K562 (cell line): ENCODE measurements around the gene RSRC1. TPM values are rescaled to one million over a fixed set of nuclear protein-coding genes. Genes with fewer than 3 reads are reported as not detected.

Experiments used
- ATAC-seq: fragments of 200-7000 bp; cut with Tn5 transposase; 3 replicates; pipeline ENCODE4 v1.9.1; 2020; ENCODE audit warnings: moderate library complexity
- BruUV-seq: library from RNA; stranded (reverse); fragments of 400-500 nt; replicated peaks from 2 replicates; lab custom pipeline; 2021; lab: Mats Ljungman, UMichigan
- CTCF ChIA-PET: fragments of 300-600 bp; formaldehyde crosslinking; extraction: SDS; loops from one replicate; lab custom pipeline; 2021; ENCODE audit warnings: low intra/inter-chr PET ratio; lab: Yijun Ruan, JAX
- POLR2A ChIA-PET: fragments of 300-600, 350-650 bp; sonication (Branson Sonifier 250); formaldehyde crosslinking; extraction: SDS; loops from one replicate; lab custom pipeline; 2021; ENCODE audit warnings: antibody characterized with exemption, inconsistent platforms; lab: Yijun Ruan, JAX
- DNase-seq, 4 experiments: peaks; one replicate each; pipeline versions ENCODE4 v3.0.0 to v3.0.0-alpha.2; 2011 to 2018; ENCODE audit warnings: low spot score in 3 of 4, mixed read lengths in 3 of 4; ENCODE audit errors: extremely low read depth in 1 of 4
- FAIRE-seq: peaks from 2 replicates; lab custom pipeline; 2011; peaks lifted over from hg19 to GRCh38; lab: Jason Lieb, UNC
- H2AFZ ChIP-seq: 2 replicates; pipeline ENCODE4 v1.6.0; 2011; ENCODE audit warnings: low read depth, low read length, control low read depth, inconsistent platforms
- H3K27ac ChIP-seq: fragments of 200-600 bp; 3 replicates; pipeline ENCODE4 v1.8.0; 2011; ENCODE audit warnings: low read depth, mild to moderate bottlenecking, control low read depth, inconsistent platforms, low read length, moderate library complexity, mixed read lengths; ENCODE audit errors: extremely low read depth
- H3K27me3 ChIP-seq, 2 experiments: fragments of 300-600 bp in 1 of 2; 2 replicates in 1 of 2; 3 replicates in 1 of 2; pipeline versions ENCODE4 v1.6.0 to v1.8.0; 2011; ENCODE audit warnings: inconsistent platforms in 2 of 2, low read length in 2 of 2, mild to moderate bottlenecking in 1 of 2, mixed read lengths in 1 of 2, moderate library complexity in 1 of 2; ENCODE audit not compliant: control insufficient read depth in 2 of 2, insufficient read depth in 2 of 2
- H3K36me3 ChIP-seq: fragments of 300-600 bp; 3 replicates; pipeline ENCODE4 v1.8.0; 2011; ENCODE audit warnings: mild to moderate bottlenecking, low read length, inconsistent platforms; ENCODE audit not compliant: control insufficient read depth, insufficient read depth
- H3K4me1 ChIP-seq, 2 experiments: fragments of 200-600 bp in 1 of 2; replicated peaks in 1 of 2; 2 replicates in 1 of 2; 3 replicates in 1 of 2; pipeline versions ENCODE4 v1.5.1 to v1.8.0; 2011; ENCODE audit warnings: inconsistent platforms in 2 of 2, low read length in 2 of 2, mild to moderate bottlenecking in 1 of 2, mixed read lengths in 1 of 2, moderate library complexity in 1 of 2; ENCODE audit not compliant: control insufficient read depth in 2 of 2, insufficient read depth in 2 of 2
- H3K4me2 ChIP-seq: 2 replicates; pipeline ENCODE4 v1.6.1; 2011; ENCODE audit warnings: low read length, control low read depth, inconsistent platforms, mixed read lengths; ENCODE audit not compliant: insufficient read depth
- H3K4me3 ChIP-seq: fragments of 200-600 bp; sonication (generic), shearing (Covaris generic); 2 replicates; pipeline ENCODE4 v1.5.1; 2016; ENCODE audit warnings: control low read depth, inconsistent platforms
- H3K79me2 ChIP-seq: fragments of 200-600 bp; 3 replicates; pipeline ENCODE4 v1.8.0; 2011; ENCODE audit warnings: low read length, inconsistent platforms; ENCODE audit not compliant: control insufficient read depth, insufficient read depth
- H3K9ac ChIP-seq, 2 experiments: 2 replicates each; pipeline versions ENCODE4 v1.6.0 to v1.6.1; 2011; ENCODE audit warnings: low read depth in 2 of 2, low read length in 2 of 2, control low read depth in 1 of 2, inconsistent platforms in 1 of 2, mild to moderate bottlenecking in 1 of 2, mixed read lengths in 1 of 2; ENCODE audit not compliant: insufficient read depth in 1 of 2
- H3K9me1 ChIP-seq: one replicate; pipeline ENCODE4 v1.6.0; 2011; ENCODE audit warnings: inconsistent platforms, mild to moderate bottlenecking, low read length, moderate library complexity; ENCODE audit not compliant: control insufficient read depth, insufficient read depth
- H3K9me3 ChIP-seq: replicated peaks from 2 replicates; pipeline ENCODE4 v1.5.1; 2011; ENCODE audit warnings: low read depth, low read length, inconsistent platforms; ENCODE audit not compliant: control insufficient read depth, insufficient read depth
- H4K20me1 ChIP-seq: replicated peaks from 2 replicates; pipeline ENCODE4 v1.6.1; 2011; ENCODE audit warnings: low read length, inconsistent platforms, mixed read lengths; ENCODE audit not compliant: control insufficient read depth, insufficient read depth
- BRD4 ChIP-seq: fragments of 200-600 bp; sonication (generic); IDR thresholded peaks from 2 replicates; pipeline ENCODE4 v1.6.1; 2017; ENCODE audit warnings: inconsistent platforms
- ETV1 ChIP-seq: fragments of 450-650 bp; conservative IDR thresholded peaks from 2 replicates; pipeline ENCODE4 v1.6.1; 2016; ENCODE audit warnings: missing genetic modification characterization, control low read depth, low read depth, missing compliant biosample characterization
- HDAC3 ChIP-seq: fragments of 450-650 bp; IDR thresholded peaks from 2 replicates; pipeline ENCODE4 v1.6.1; 2018; ENCODE audit warnings: borderline replicate concordance, mild to moderate bottlenecking, moderate library complexity; ENCODE audit not compliant: partially characterized antibody
- KDM4B ChIP-seq, 2 experiments: fragments of 450-650 bp in 1 of 2; sonication (generic) in 1 of 2; IDR thresholded peaks; 2 replicates each; pipeline ENCODE4 v1.6.1; 2016 to 2017; ENCODE audit warnings: borderline replicate concordance in 2 of 2, antibody characterized with exemption in 1 of 2, low read depth in 1 of 2, mild to moderate bottlenecking in 1 of 2
- MTA2 ChIP-seq: fragments of 450-650 bp; IDR thresholded peaks from 2 replicates; pipeline ENCODE4 v1.6.1; 2016; ENCODE audit warnings: low read depth
- NFE2 ChIP-seq: IDR thresholded peaks from 2 replicates; pipeline ENCODE4 v1.6.1; 2014; ENCODE audit warnings: antibody characterized with exemption, low read depth
- NFIC ChIP-seq: fragments of 450-650 bp; IDR thresholded peaks from 2 replicates; pipeline ENCODE4 v1.6.1; 2017; ENCODE audit warnings: mild to moderate bottlenecking, inconsistent platforms
- PHB2 ChIP-seq: fragments of 450-650 bp; IDR thresholded peaks from 2 replicates; pipeline ENCODE4 v1.6.1; 2017; ENCODE audit warnings: low read depth
- POLR2A ChIP-seq: fragments of 450-650 bp; conservative IDR thresholded peaks from 2 replicates; pipeline ENCODE4 v1.6.1; 2016
- POLR2B ChIP-seq: fragments of 450-650 bp; IDR thresholded peaks from 2 replicates; pipeline ENCODE4 v1.6.1; 2018; ENCODE audit warnings: low read depth; ENCODE audit not compliant: partially characterized antibody
- SMARCA4 ChIP-seq: fragments of 450-650 bp; IDR thresholded peaks from 2 replicates; pipeline ENCODE4 v1.6.1; 2016
- SMARCE1 ChIP-seq: fragments of 450-650 bp; IDR thresholded peaks from 2 replicates; pipeline ENCODE4 v1.7.1; 2016; ENCODE audit warnings: mild to moderate bottlenecking
- XRCC4 ChIP-seq: IDR thresholded peaks from one replicate; pipeline ENCODE4 v1.6.1; 2011; ENCODE audit not compliant: insufficient read depth, insufficient read length; ENCODE audit errors: extremely low read depth
- YBX1 ChIP-seq: fragments of 450-650 bp; IDR thresholded peaks from 2 replicates; pipeline ENCODE4 v1.7.1; 2016; ENCODE audit warnings: mild to moderate bottlenecking
- ZNF140 ChIP-seq: fragments of 250-450 bp; sonication (Bioruptor Pico); IDR thresholded peaks from 2 replicates; pipeline ENCODE4 v1.8.0; 2021; ENCODE audit warnings: moderate library complexity, mild to moderate bottlenecking, inconsistent platforms
- WGBS: fragments of 100-300 bp; shearing (Covaris generic); methylation state at CpG from one replicate; pipeline ENCODE4 v1.1.6; 2016; ENCODE audit warnings: low coverage, mixed read lengths; ENCODE audit not compliant: insufficient coverage; ENCODE audit errors: missing lambda C conversion rate; 5-methylcytosine and 5-hydroxymethylcytosine counted together
- in situ Hi-C: fragments of 300-500 bp; cut with MboI; formaldehyde crosslinking; loops from 4 replicates; pipeline ENCODE4 v1.15.0; 2018; ENCODE audit warnings: inconsistent platforms, mixed read lengths
- intact Hi-C: fragments of 100-400 bp; cut with micrococcal nuclease; formaldehyde crosslinking; loops from 2 replicates; pipeline ENCODE4 v1.14.2; 2022
- polyA plus RNA-seq, 8 experiments: library from polyadenylated mRNA; depleted of rRNA in 4 of 8; stranded (reverse) in 5 of 8; unstranded in 3 of 8; fragments of >200 nt; fragmentation: Nextera tagmentation in 2 of 8; fragmentation: Illumina TruSeq in 1 of 8; extraction: Ambion mirVana in 2 of 8; extraction: Trizol in 1 of 8; gene quantifications; 2 replicates each; pipeline versions ENCODE4 v1.2.1 to v1.2.3, GENCODE V29; 2011 to 2014; ENCODE audit warnings: inconsistent platforms in 1 of 8, missing spikeins in 1 of 8
- total RNA-seq, 7 experiments: library from RNA; depleted of rRNA in 6 of 7; stranded (reverse); fragments of >200 nt in 6 of 7; fragmentation: Illumina TruSeq in 2 of 7; extraction: Trizol in 2 of 7; gene quantifications; 2 replicates each; pipeline versions ENCODE4 v1.2.1 to v1.2.3, GENCODE V29; 2011 to 2021; ENCODE audit warnings: low replicate concordance in 1 of 7
- TF ChIP-seq, protein P1 (sequence below), 2 experiments: IDR thresholded peaks; 2 replicates each; pipeline ENCODE4 v1.6.1; 2012; ENCODE audit warnings: improper control_type of control experiment in 2 of 2, low read depth in 2 of 2, low read length in 2 of 2, borderline replicate concordance in 1 of 2
- TF ChIP-seq, protein P2 (sequence below), 3 experiments: fragments of 200-800 bp in 1 of 3; fragments of 250-450 bp in 1 of 3; fragments of 450-650 bp in 1 of 3; sonication (Bioruptor Pico) in 1 of 3; sonication (Bioruptor generic) in 1 of 3; formaldehyde crosslinking in 1 of 3; IDR thresholded peaks; 2 replicates each; pipeline versions ENCODE4 v1.6.1 to v1.8.0; 2016 to 2022; ENCODE audit warnings: mild to moderate bottlenecking in 2 of 3, missing genetic modification characterization in 2 of 3, missing compliant biosample characterization in 1 of 3, moderate library complexity in 1 of 3
- TF ChIP-seq, protein P3 (sequence below): fragments of 250-450 bp; sonication (Bioruptor Pico); IDR thresholded peaks from 2 replicates; pipeline ENCODE4 v1.9.0; 2021; ENCODE audit warnings: mild to moderate bottlenecking

Gene RSRC1
- total and polyA plus RNA-seq, 9 of the 15 experiments (the other 6 are each of a cell fraction or from before 2014, with no cell fraction given) = 19.3 to 128 (median 75.5) TPM

DNA sequence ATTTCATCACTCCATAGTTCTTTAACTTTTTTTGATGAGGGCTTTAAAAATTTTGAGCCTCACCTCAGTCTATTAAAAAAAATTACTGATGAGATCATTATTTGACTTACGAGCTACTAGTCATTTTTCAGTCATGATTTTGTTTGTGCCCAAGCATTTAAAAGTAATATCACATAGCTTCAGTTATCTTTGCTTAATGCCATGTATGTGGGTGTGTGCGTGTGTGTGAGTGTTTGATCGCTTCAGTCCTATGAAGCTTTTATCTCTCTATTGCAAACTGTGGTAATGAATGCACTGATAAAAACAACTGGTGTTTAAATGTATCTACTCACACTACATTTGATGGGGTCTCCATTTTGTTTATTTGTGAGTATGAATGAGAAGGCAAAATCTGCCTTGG is 49.8 kb downstream of the RSRC1 start:
- Histone ChIP-seq H2AFZ (no peak overlapping the region), H4K20me1 (no peaks in the 10 kb centered on the region), H3K4me2 (no peak overlapping the region; the same call in 1 of the 2 replicates), H3K4me1 (peaks cover 0 to 11% of the 10 kb centered on the region in 2 experiments; a peak in 2 of 5 replicates), H3K9ac (no peak overlapping the region), H3K27ac (no peak overlapping the region), H3K9me1 (no peaks in the 10 kb centered on the region), H3K27me3 (no peaks in the 10 kb centered on the region), H3K4me3 (no peak overlapping the region), H3K9me3 (no peaks in the 10 kb centered on the region), H3K79me2 (0 out of 3 replicates have a peak, but pooled peaks cover 8% of the 10 kb centered on the region), H3K36me3 (no peaks in the 10 kb centered on the region)
- in situ Hi-C loops = no loop called here
- ATAC-seq = peak; percentile 69
- ChIA-PET POLR2A (interaction anchor here (1.0 kb wide), 1 partner anchor 11 kb away, joined by 3 read pairs; no protein-coding TSS in a partner anchor), CTCF (no interaction called here)
- intact Hi-C loops = no loop called here
- 5% methylated on average over 3 of the region's 3 CpGs for WGBS
- FAIRE-seq = no peak
- peak in 2 of 4 experiments; percentile 16 to 39 for DNase-seq
- BruUV-seq = no TSS peak
- no peak for TF ChIP-seq POLR2A
- TF ChIP-seq MTA2 = peak; percentile 38; the same call in 1 of the 2 replicates
- TF ChIP-seq SMARCE1 = no peak
- no peak for TF ChIP-seq POLR2B
- TF ChIP-seq, protein P1, sequence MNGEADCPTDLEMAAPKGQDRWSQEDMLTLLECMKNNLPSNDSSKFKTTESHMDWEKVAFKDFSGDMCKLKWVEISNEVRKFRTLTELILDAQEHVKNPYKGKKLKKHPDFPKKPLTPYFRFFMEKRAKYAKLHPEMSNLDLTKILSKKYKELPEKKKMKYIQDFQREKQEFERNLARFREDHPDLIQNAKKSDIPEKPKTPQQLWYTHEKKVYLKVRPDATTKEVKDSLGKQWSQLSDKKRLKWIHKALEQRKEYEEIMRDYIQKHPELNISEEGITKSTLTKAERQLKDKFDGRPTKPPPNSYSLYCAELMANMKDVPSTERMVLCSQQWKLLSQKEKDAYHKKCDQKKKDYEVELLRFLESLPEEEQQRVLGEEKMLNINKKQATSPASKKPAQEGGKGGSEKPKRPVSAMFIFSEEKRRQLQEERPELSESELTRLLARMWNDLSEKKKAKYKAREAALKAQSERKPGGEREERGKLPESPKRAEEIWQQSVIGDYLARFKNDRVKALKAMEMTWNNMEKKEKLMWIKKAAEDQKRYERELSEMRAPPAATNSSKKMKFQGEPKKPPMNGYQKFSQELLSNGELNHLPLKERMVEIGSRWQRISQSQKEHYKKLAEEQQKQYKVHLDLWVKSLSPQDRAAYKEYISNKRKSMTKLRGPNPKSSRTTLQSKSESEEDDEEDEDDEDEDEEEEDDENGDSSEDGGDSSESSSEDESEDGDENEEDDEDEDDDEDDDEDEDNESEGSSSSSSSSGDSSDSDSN (IDR thresholded peaks at IDR 0.05; ENCODE audit: borderline replicate concordance in 1 of 2, low read depth in 2 of 2, low read length in 2 of 2) = no peak
- TF ChIP-seq KDM4B (IDR thresholded peaks at IDR 0.05; ENCODE audit: borderline replicate concordance in 2 of 2, low read depth in 1 of 2) = no peak
- TF ChIP-seq NFIC = no peak; the same call in 1 of the 2 replicates
- TF ChIP-seq, protein P2, sequence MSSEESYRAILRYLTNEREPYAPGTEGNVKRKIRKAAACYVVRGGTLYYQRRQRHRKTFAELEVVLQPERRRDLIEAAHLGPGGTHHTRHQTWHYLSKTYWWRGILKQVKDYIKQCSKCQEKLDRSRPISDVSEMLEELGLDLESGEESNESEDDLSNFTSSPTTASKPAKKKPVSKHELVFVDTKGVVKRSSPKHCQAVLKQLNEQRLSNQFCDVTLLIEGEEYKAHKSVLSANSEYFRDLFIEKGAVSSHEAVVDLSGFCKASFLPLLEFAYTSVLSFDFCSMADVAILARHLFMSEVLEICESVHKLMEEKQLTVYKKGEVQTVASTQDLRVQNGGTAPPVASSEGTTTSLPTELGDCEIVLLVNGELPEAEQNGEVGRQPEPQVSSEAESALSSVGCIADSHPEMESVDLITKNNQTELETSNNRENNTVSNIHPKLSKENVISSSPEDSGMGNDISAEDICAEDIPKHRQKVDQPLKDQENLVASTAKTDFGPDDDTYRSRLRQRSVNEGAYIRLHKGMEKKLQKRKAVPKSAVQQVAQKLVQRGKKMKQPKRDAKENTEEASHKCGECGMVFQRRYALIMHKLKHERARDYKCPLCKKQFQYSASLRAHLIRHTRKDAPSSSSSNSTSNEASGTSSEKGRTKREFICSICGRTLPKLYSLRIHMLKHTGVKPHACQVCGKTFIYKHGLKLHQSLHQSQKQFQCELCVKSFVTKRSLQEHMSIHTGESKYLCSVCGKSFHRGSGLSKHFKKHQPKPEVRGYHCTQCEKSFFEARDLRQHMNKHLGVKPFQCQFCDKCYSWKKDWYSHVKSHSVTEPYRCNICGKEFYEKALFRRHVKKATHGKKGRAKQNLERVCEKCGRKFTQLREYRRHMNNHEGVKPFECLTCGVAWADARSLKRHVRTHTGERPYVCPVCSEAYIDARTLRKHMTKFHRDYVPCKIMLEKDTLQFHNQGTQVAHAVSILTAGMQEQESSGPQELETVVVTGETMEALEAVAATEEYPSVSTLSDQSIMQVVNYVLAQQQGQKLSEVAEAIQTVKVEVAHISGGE (CRISPR knock-in tag; IDR thresholded peaks at IDR 0.05) = no peak
- TF ChIP-seq XRCC4 = no peak
- no peak for TF ChIP-seq BRD4
- peak; percentile 58 for TF ChIP-seq SMARCA4
- TF ChIP-seq NFE2 = no peak
- TF ChIP-seq, protein P3, sequence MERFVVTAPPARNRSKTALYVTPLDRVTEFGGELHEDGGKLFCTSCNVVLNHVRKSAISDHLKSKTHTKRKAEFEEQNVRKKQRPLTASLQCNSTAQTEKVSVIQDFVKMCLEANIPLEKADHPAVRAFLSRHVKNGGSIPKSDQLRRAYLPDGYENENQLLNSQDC (CRISPR knock-in tag) = no peak
- no peak for TF ChIP-seq YBX1
- no peak for TF ChIP-seq ZNF140
- no peak for TF ChIP-seq ETV1 (tag)
- no peak for TF ChIP-seq HDAC3
- TF ChIP-seq PHB2 = no peak
